ENCODE data around the gene TRAPPC4.

GRCh38 chr11:119026970-119027369, 8.4 kb downstream of the TRAPPC4 start:
- TF ChIP-seq POLR2AphosphoS5 (IDR thresholded peaks at IDR 0.05) (no peak), POLR2A (IDR thresholded peaks at IDR 0.05) (no peak)
- TF ChIP-seq, protein P1, sequence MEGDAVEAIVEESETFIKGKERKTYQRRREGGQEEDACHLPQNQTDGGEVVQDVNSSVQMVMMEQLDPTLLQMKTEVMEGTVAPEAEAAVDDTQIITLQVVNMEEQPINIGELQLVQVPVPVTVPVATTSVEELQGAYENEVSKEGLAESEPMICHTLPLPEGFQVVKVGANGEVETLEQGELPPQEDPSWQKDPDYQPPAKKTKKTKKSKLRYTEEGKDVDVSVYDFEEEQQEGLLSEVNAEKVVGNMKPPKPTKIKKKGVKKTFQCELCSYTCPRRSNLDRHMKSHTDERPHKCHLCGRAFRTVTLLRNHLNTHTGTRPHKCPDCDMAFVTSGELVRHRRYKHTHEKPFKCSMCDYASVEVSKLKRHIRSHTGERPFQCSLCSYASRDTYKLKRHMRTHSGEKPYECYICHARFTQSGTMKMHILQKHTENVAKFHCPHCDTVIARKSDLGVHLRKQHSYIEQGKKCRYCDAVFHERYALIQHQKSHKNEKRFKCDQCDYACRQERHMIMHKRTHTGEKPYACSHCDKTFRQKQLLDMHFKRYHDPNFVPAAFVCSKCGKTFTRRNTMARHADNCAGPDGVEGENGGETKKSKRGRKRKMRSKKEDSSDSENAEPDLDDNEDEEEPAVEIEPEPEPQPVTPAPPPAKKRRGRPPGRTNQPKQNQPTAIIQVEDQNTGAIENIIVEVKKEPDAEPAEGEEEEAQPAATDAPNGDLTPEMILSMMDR (IDR thresholded peaks at IDR 0.05): no peak

Data from sigmoid colon (tissue), 4 donors.